Nephron progenitor cell (in vitro differentiated cells): ENCODE results near the gene GNE.
A peak's percentile ranks its signal among the peaks of the same experiment; 100 is the strongest.
"Not testable (repeated sequence)": the region's sequence is repeated elsewhere in the genome, so short reads cannot be mapped to it uniquely, and the experiment has no call there.

Experiments used
- DNase-seq: peaks from one replicate; pipeline ENCODE4 v3.0.0; 2021
- H3K27ac Mint-ChIP-seq: 2 replicates; pipeline ENCODE4 v1.8.0; 2021; ENCODE audit warnings: mild to moderate bottlenecking, moderate library complexity, mixed read lengths
- H3K27me3 Mint-ChIP-seq: 2 replicates; pipeline ENCODE4 v1.8.0; 2021; ENCODE audit warnings: mild to moderate bottlenecking, low read depth, mixed read lengths; ENCODE audit not compliant: poor library complexity
- H3K36me3 Mint-ChIP-seq: 2 replicates; pipeline ENCODE4 v1.8.0; 2021; ENCODE audit warnings: low read depth, mixed read lengths
- H3K4me1 Mint-ChIP-seq: 2 replicates; pipeline ENCODE4 v1.8.0; 2021; ENCODE audit warnings: mixed read lengths
- H3K4me3 Mint-ChIP-seq: 2 replicates; pipeline ENCODE4 v1.8.0; 2021; ENCODE audit warnings: mild to moderate bottlenecking, moderate library complexity, mixed read lengths
- H3K9me3 Mint-ChIP-seq: 2 replicates; pipeline ENCODE4 v1.8.0; 2021; ENCODE audit warnings: mild to moderate bottlenecking, moderate library complexity, mixed read lengths
- TF ChIP-seq, protein P1 (sequence below): fragments of 200-600 bp; sonication (generic); IDR thresholded peaks from 2 replicates; pipeline ENCODE4 v1.5.0; 2021; ENCODE audit warnings: antibody characterized with exemption

Gene GNE

DNA sequence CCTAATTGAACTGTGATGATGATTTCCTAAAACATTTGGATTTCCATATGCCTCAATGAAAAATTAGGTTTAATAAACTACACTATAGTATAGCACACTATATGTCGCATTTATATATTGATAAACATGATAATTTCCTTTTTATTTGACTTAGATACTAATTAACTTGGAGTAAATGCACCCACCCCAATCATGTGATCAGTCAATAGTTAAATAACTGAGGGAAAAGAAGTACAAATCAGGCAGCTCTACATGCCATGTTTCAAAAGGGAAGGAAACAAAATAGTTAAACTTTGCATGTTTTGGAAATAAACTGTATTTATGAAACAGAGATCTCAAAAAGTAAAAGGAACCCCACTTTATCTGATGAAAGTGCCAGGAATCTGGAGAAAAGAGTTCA is 18.0 kb upstream of the GNE start:
- no peak overlapping the region for H3K4me3 Mint-ChIP-seq

DNA sequence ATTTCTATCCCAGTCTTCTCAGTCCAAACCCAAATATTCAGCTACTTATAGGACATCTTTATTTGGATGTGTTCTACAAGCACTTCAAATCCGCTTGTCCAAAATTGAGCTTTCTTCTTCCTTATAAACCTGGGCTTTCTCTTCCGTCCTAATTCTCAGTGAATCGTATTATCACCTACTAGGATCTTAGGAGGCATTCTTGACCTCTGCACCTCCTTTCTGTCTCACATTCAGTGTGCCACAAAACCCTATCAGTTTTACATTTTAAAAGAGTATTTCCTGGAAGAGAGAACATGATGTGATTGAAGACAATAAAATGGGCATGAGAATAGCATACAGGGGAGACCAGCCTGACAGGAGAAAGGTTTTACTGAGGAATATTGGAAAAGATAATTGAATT is 16.8 kb upstream of the GNE start:
- TF ChIP-seq, protein P1, sequence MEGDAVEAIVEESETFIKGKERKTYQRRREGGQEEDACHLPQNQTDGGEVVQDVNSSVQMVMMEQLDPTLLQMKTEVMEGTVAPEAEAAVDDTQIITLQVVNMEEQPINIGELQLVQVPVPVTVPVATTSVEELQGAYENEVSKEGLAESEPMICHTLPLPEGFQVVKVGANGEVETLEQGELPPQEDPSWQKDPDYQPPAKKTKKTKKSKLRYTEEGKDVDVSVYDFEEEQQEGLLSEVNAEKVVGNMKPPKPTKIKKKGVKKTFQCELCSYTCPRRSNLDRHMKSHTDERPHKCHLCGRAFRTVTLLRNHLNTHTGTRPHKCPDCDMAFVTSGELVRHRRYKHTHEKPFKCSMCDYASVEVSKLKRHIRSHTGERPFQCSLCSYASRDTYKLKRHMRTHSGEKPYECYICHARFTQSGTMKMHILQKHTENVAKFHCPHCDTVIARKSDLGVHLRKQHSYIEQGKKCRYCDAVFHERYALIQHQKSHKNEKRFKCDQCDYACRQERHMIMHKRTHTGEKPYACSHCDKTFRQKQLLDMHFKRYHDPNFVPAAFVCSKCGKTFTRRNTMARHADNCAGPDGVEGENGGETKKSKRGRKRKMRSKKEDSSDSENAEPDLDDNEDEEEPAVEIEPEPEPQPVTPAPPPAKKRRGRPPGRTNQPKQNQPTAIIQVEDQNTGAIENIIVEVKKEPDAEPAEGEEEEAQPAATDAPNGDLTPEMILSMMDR: no peak
- H3K27me3 Mint-ChIP-seq: peaks cover 4% of the 10 kb centered on the region
- no peak for DNase-seq
- H3K9me3 Mint-ChIP-seq: no peaks in the 10 kb centered on the region
- H3K4me3 Mint-ChIP-seq: no peak overlapping the region
- peaks cover 9% of the 10 kb centered on the region for H3K4me1 Mint-ChIP-seq
- peak overlapping the region; percentile 14 for H3K27ac Mint-ChIP-seq
- peaks cover 13% of the 10 kb centered on the region for H3K36me3 Mint-ChIP-seq

More for the DNA sequence above, 18.0 kb upstream of the GNE start:
- peaks cover 13% of the 10 kb centered on the region for H3K36me3 Mint-ChIP-seq
- H3K27ac Mint-ChIP-seq: no peak overlapping the region
- H3K9me3 Mint-ChIP-seq: no peaks in the 10 kb centered on the region
- peaks cover 4% of the 10 kb centered on the region for H3K27me3 Mint-ChIP-seq
- H3K4me1 Mint-ChIP-seq: peaks cover 9% of the 10 kb centered on the region
- TF ChIP-seq, protein P1: no peak
- no peak for DNase-seq

DNA sequence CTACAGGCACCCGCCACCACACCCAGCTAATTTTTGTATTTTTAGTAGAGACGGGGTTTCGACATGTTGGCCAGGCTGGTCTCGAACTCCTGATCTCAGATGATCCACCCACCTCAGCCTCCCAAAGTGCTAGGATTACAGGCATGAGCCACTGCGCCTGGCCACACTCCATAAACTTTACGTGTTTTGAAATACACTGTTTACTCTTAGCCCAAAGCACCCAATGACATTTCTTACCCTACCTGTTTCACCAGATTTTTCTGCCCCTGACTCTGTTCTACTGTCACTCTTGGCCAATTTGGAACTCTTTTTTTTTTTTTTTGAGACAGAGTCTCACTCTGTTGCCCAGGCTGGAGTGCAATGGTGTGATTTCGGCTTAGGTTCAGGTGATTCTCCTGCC is 15.1 kb upstream of the GNE start:
- H3K27ac Mint-ChIP-seq, H3K9me3 Mint-ChIP-seq, H3K4me3 Mint-ChIP-seq, H3K4me1 Mint-ChIP-seq, DNase-seq, H3K27me3 Mint-ChIP-seq: not testable (repeated sequence)
- H3K36me3 Mint-ChIP-seq: peaks cover 14% of the 10 kb centered on the region

DNA sequence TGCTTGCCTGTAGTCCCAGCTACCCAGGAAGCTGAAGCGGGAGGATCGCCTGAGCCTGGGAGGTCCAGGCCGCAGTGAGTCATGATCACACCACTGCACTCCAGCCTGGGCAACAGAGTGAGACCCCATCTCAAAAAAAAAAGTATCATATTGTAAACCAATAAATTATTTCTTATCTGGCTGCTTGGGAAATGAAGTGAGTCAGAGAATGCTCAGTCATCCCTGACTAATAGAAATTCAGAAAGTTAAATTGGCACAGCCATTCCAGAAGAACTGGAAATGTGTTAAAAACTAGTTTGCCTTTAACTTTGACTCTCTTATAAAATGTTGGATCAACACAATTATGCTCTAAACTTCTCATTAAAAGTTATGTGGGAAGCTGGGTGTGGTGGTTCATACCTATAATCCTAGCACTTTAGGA is 9.8 kb upstream of the GNE start:
- no peak for DNase-seq
- Mint-ChIP-seq H3K4me3 (no peak overlapping the region), H3K27ac (no peak overlapping the region), H3K27me3 (no peaks in the 10 kb centered on the region), H3K9me3 (no peaks in the 10 kb centered on the region), H3K4me1 (no peaks in the 10 kb centered on the region), H3K36me3 (peaks cover 28% of the 10 kb centered on the region)
- TF ChIP-seq, protein P1: no peak

DNA sequence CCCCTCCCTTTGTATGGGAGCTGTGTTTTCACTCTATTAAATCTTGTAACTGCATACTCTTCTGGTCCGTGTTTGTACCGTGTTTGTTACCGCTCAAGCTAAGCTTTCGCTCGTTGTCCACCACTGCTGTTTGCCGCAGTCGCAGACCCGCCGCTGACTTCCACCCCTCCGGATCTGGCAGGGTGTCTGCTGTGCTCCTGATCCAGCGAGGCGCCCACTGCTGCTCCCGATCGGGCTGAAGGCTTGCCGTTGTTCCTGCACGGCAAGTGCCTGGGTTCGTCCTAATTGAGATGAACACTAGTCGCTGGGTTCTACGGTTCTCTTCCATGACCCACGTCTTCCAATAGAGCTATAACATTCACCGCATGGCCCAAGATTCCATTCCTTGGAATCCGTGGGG is 6.6 kb upstream of the GNE start:
- Mint-ChIP-seq H3K27ac (no peak overlapping the region), H3K4me1 (no peaks in the 10 kb centered on the region), H3K36me3 (peaks cover 20% of the 10 kb centered on the region), H3K27me3 (peaks cover 4% of the 10 kb centered on the region), H3K9me3 (peaks cover 4% of the 10 kb centered on the region), H3K4me3 (no peak overlapping the region)
- TF ChIP-seq, protein P1: no peak
- no peak for DNase-seq

DNA sequence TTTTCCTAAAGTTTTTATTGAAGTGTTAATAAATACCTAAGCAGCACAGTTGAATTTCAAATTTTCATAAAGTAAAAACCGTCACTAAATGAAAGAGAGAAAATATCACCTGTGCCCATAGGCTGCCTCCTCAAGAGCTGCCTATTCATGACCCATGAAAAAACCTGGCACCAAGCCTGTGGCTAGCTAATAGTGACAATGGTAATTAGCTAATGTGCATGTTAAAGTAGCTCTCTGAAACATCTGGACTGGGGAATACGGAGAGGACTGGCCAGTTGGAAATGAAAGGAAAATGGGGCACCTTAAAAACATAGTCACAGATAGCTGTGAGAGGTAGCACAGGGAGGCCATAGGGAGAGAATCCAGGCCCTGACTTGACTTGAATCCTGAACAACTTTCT is 5.4 kb upstream of the GNE start:
- Mint-ChIP-seq H3K4me3 (no peak overlapping the region), H3K27ac (peak overlapping the region; percentile 29), H3K4me1 (no peaks in the 10 kb centered on the region), H3K9me3 (peaks cover 4% of the 10 kb centered on the region), H3K36me3 (peaks cover 22% of the 10 kb centered on the region), H3K27me3 (peaks cover 6% of the 10 kb centered on the region)
- TF ChIP-seq, protein P1: no peak
- DNase-seq: no peak
